IMR-90 (cell line): Measurements from ENCODE around the gene ZMYM2.

Experiments used
- BHLHE40 ChIP-seq: fragments of 150-350 bp; IDR thresholded peaks from 2 replicates; pipeline ENCODE4 v1.6.1; 2016; ENCODE audit warnings: mild to moderate bottlenecking, low read depth, low read length
- CEBPB ChIP-seq: IDR thresholded peaks from 2 replicates; pipeline ENCODE4 v1.6.1; 2012; ENCODE audit warnings: low read depth, low read length, improper control_type of control experiment
- MAZ ChIP-seq: IDR thresholded peaks from 2 replicates; pipeline ENCODE4 v1.6.1; 2012; ENCODE audit warnings: low read depth, mild to moderate bottlenecking, low read length, improper control_type of control experiment, moderate library complexity, borderline replicate concordance
- POLR2A ChIP-seq: IDR thresholded peaks from 2 replicates; pipeline ENCODE4 v1.6.1; 2012; ENCODE audit warnings: mild to moderate bottlenecking, low read depth, low read length
- TF ChIP-seq, protein P1 (sequence below): conservative IDR thresholded peaks from 2 replicates; pipeline ENCODE4 v1.5.1; 2012; ENCODE audit warnings: mild to moderate bottlenecking, low read depth, low read length, improper control_type of control experiment
- TF ChIP-seq, protein P2 (sequence below): fragments of 150-350 bp; IDR thresholded peaks from 2 replicates; pipeline ENCODE4 v1.6.1; 2017; ENCODE audit warnings: mild to moderate bottlenecking, antibody characterized with exemption, low read length, low read depth

DNA sequence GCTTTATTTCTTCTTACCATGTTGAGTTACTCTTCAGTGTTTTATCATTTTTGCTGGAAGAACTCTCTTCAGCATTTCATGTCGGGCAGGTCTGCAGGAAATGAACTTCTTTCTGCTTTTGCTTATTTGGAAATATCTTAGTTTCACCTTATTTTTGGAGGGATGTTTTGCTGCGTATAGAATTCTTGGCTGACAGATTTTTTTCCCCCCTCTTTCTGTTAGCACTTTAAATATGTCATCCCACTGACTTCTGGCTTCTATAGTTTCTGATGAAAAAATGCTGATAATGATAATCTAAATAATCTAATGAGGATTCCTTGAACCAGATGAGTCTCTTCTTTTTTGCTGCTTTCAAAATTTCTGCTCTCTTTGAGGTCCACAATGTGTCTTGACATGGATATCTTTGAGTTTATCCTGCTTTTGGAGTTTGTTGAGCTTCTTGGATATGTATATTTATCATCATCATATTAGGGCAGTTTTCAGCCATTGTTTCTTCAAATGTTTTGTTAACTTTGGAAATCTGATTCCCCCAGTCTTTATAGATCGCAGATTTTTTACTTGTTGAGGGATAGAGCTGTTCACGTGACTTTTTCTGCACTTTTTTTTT is 20.4 kb downstream of the ZMYM2 start:
- TF ChIP-seq CEBPB (no peak), POLR2A (no peak), MAZ (no peak), BHLHE40 (no peak)
- TF ChIP-seq, protein P1, sequence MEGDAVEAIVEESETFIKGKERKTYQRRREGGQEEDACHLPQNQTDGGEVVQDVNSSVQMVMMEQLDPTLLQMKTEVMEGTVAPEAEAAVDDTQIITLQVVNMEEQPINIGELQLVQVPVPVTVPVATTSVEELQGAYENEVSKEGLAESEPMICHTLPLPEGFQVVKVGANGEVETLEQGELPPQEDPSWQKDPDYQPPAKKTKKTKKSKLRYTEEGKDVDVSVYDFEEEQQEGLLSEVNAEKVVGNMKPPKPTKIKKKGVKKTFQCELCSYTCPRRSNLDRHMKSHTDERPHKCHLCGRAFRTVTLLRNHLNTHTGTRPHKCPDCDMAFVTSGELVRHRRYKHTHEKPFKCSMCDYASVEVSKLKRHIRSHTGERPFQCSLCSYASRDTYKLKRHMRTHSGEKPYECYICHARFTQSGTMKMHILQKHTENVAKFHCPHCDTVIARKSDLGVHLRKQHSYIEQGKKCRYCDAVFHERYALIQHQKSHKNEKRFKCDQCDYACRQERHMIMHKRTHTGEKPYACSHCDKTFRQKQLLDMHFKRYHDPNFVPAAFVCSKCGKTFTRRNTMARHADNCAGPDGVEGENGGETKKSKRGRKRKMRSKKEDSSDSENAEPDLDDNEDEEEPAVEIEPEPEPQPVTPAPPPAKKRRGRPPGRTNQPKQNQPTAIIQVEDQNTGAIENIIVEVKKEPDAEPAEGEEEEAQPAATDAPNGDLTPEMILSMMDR, result no peak
- TF ChIP-seq, protein P2, sequence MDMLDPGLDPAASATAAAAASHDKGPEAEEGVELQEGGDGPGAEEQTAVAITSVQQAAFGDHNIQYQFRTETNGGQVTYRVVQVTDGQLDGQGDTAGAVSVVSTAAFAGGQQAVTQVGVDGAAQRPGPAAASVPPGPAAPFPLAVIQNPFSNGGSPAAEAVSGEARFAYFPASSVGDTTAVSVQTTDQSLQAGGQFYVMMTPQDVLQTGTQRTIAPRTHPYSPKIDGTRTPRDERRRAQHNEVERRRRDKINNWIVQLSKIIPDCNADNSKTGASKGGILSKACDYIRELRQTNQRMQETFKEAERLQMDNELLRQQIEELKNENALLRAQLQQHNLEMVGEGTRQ, result no peak
